ENCODE results near the gene KRT10. TPM values are rescaled to one million over a fixed set of nuclear protein-coding genes. Genes with fewer than 3 reads are reported as not detected.

Gene KRT10
- total and polyA plus RNA-seq, 2 donors (not counting 1 experiment from before 2014, with no cell fraction given): 14.7 to 32.9 TPM

DNA sequence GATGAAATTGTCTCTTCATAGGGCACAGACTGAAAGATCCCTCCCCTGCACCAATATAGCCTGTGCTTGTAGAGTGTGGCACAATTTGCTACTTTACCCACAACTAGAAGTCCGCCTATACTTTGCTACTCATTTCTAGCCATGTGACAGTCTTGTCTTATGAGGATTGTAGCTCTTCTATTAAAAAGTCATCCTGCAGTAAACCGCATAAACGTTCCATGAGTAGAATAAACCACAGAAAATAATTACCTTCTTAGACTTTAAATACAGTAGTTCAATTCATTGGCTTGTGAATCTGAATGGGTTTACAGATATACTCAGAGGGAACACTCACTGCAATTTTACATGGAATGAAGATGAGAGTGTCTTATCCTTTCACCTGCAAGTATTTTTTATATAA, 44.4 kb downstream of the KRT10 start:
- Histone ChIP-seq H4K20me1 (ENCODE audit: control insufficient read depth, insufficient read depth, low read length, poor library complexity, severe bottlenecking) (no peaks in the 10 kb centered on the region), H3K27me3 (replicated peaks in 1 of 4; ENCODE audit: control extremely low read depth in 1 of 4, control insufficient read depth in 3 of 4, insufficient read depth in 4 of 4, low read length in 3 of 4) (peaks cover 0 to 21% (median 17%) of the 10 kb centered on the region in 4 experiments), H3K4me1 (ENCODE audit: control insufficient read depth in 2 of 2, insufficient read depth in 2 of 2, low read length in 2 of 2) (peaks cover 5 to 7% of the 10 kb centered on the region in 2 donors), H3K27ac (ENCODE audit: low read length in 2 of 2) (no peak overlapping the region), H3K36me3 (replicated peaks in 1 of 2; ENCODE audit: control extremely low read depth in 1 of 2, control insufficient read depth in 1 of 2, extremely low read depth in 1 of 2, insufficient read depth in 2 of 2, low read length in 1 of 2) (no peaks in the 10 kb centered on the region), H3K4me3 (ENCODE audit: control extremely low read depth in 1 of 5, extremely low read depth in 1 of 5, insufficient read depth in 1 of 5, low read depth in 2 of 5, low read length in 4 of 5) (no peak overlapping the region), H3K4me2 (replicated peaks; ENCODE audit: low read depth, low read length, poor library complexity, severe bottlenecking) (no peak overlapping the region), H3K9me3 (ENCODE audit: control extremely low read depth in 1 of 3, control insufficient read depth in 2 of 3, insufficient read depth in 1 of 3, low read length in 2 of 3) (peaks cover 0 to 5% (median 0%) of the 10 kb centered on the region in 3 donors), H2AFZ (ENCODE audit: insufficient read depth, low read depth, low read length, poor library complexity, severe bottlenecking) (no peak overlapping the region), H3K79me2 (ENCODE audit: control insufficient read depth, insufficient read depth, low read length) (no peaks in the 10 kb centered on the region), H3K9ac (ENCODE audit: low read length) (no peak overlapping the region)
- no CpG with 5 or more reads among the region's 3 CpGs for WGBS (ENCODE audit: insufficient coverage)
- intact Hi-C loops (cut with micrococcal nuclease): no loop called here
- Mint-ChIP-seq H3K9me3 (ENCODE audit: insufficient read depth) (no peaks in the 10 kb centered on the region), H3K4me1 (peaks cover 2% of the 10 kb centered on the region), H3K27me3 (peaks cover 67% of the 10 kb centered on the region), H3K27ac (no peak overlapping the region), H3K4me3 (no peak overlapping the region)
- TF ChIP-seq, protein P1, sequence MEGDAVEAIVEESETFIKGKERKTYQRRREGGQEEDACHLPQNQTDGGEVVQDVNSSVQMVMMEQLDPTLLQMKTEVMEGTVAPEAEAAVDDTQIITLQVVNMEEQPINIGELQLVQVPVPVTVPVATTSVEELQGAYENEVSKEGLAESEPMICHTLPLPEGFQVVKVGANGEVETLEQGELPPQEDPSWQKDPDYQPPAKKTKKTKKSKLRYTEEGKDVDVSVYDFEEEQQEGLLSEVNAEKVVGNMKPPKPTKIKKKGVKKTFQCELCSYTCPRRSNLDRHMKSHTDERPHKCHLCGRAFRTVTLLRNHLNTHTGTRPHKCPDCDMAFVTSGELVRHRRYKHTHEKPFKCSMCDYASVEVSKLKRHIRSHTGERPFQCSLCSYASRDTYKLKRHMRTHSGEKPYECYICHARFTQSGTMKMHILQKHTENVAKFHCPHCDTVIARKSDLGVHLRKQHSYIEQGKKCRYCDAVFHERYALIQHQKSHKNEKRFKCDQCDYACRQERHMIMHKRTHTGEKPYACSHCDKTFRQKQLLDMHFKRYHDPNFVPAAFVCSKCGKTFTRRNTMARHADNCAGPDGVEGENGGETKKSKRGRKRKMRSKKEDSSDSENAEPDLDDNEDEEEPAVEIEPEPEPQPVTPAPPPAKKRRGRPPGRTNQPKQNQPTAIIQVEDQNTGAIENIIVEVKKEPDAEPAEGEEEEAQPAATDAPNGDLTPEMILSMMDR (IDR thresholded peaks at IDR 0.05): no peak
- no peak for TF ChIP-seq EZH2 (IDR thresholded peaks at IDR 0.05; ENCODE audit: borderline replicate concordance, insufficient read depth, low read depth, low read length, poor library complexity, severe bottlenecking)
- ATAC-seq (ENCODE audit: low read depth) (no peak), DNase-seq (no peak)
- ChIA-PET POLR2A (no interaction called here), CTCF (no interaction called here)

DNA sequence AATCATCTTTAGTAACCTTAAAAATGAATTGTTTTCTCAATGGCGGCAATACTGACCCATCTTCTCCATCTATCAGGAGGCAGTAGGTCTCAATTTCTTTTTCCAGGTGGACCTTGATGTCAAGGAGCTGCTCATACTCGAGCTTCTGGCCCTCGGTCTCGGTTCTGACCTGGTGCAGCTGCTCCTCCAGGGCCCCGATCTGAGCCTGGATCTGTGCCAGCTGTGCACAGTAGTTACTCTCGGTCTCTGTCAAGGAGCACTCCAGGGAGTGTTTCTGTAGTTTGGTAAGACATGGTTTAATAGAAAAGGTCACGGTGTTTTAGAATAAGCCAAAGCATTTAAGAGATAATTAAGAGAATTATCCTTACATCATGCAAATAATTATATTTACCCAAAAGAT, 45.0 kb downstream of the KRT10 start:
- TF ChIP-seq EZH2 (IDR thresholded peaks at IDR 0.05; ENCODE audit: borderline replicate concordance, insufficient read depth, low read depth, low read length, poor library complexity, severe bottlenecking): no peak
- TF ChIP-seq, protein P1 (IDR thresholded peaks at IDR 0.05): no peak
- POLR2A ChIA-PET: no interaction called here
- CTCF ChIA-PET: no interaction called here

More for the DNA sequence above, 45.0 kb downstream of the KRT10 start:
- Histone ChIP-seq H2AFZ (ENCODE audit: insufficient read depth, low read depth, low read length, poor library complexity, severe bottlenecking) (no peak overlapping the region), H3K9ac (ENCODE audit: low read length) (no peak overlapping the region), H3K79me2 (ENCODE audit: control insufficient read depth, insufficient read depth, low read length) (no peaks in the 10 kb centered on the region), H3K4me3 (ENCODE audit: control extremely low read depth in 1 of 5, extremely low read depth in 1 of 5, insufficient read depth in 1 of 5, low read depth in 2 of 5, low read length in 4 of 5) (no peak overlapping the region), H3K4me2 (replicated peaks; ENCODE audit: low read depth, low read length, poor library complexity, severe bottlenecking) (no peak overlapping the region), H3K36me3 (replicated peaks in 1 of 2; ENCODE audit: control extremely low read depth in 1 of 2, control insufficient read depth in 1 of 2, extremely low read depth in 1 of 2, insufficient read depth in 2 of 2, low read length in 1 of 2) (no peaks in the 10 kb centered on the region), H3K9me3 (ENCODE audit: control extremely low read depth in 1 of 3, control insufficient read depth in 2 of 3, insufficient read depth in 1 of 3, low read length in 2 of 3) (peaks cover 0 to 5% (median 0%) of the 10 kb centered on the region in 3 donors), H3K4me1 (ENCODE audit: control insufficient read depth in 2 of 2, insufficient read depth in 2 of 2, low read length in 2 of 2) (peaks cover 5 to 7% of the 10 kb centered on the region in 2 donors), H4K20me1 (ENCODE audit: control insufficient read depth, insufficient read depth, low read length, poor library complexity, severe bottlenecking) (no peaks in the 10 kb centered on the region), H3K27me3 (replicated peaks in 1 of 4; ENCODE audit: control extremely low read depth in 1 of 4, control insufficient read depth in 3 of 4, insufficient read depth in 4 of 4, low read length in 3 of 4) (peaks cover 0 to 19% (median 16%) of the 10 kb centered on the region in 4 experiments), H3K27ac (ENCODE audit: low read length in 2 of 2) (no peak overlapping the region)
- Mint-ChIP-seq H3K9me3 (ENCODE audit: insufficient read depth) (no peaks in the 10 kb centered on the region), H3K27me3 (peaks cover 70% of the 10 kb centered on the region), H3K4me1 (peaks cover 2% of the 10 kb centered on the region), H3K27ac (no peak overlapping the region), H3K4me3 (no peak overlapping the region)
- DNase-seq (no peak), ATAC-seq (ENCODE audit: low read depth) (no peak)
- intact Hi-C loops (cut with micrococcal nuclease): no loop called here
- WGBS (ENCODE audit: insufficient coverage): 92% methylated on average over 5 of the region's 7 CpGs

All from B cell (primary cell).